ENCODE results near the gene MASP1.

The MASP1 gene

DNA sequence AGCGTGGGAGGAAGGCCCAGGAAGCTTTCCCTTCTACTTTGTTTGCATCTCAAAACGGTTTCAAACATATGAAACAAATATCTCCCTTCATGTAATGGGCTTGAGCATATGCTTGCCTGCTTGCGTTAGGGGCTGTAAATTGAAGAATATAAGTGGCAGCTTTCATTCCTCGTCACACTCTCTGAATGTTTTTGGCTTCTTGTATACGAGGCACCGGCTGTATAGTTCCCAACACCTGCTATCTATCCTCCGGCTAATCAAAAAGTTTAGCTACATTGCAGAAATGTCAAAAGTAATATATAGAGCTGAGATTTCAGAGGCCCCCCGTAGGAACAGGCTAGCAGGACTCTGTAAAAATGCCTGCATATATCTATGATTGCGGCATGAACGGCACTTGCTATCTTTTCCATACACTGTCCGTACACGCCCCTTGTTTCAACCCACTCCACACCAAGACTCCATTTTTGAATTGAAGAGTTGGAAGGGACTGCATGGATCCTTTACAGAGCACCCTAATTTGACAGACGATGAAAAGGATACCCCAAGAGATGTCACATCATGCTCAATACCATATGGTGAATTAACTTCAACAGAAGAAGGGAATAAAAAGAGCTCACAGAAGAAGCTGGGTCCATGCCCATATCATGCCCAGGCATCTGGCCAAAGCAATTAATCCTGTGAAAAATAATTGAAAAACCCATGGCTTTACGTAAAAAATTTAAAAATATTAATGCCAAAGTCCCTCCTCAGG, 2.5 kb downstream of the MASP1 start:
- Histone ChIP-seq H3K36me3 (replicated peaks) (no peaks in the 10 kb centered on the region), H3K4me1 (no peaks in the 10 kb centered on the region), H3K4me3 (no peak overlapping the region), H3K9me3 (no peaks in the 10 kb centered on the region), H3K27me3 (ENCODE audit: low read depth) (no peaks in the 10 kb centered on the region)
- DNase-seq (ENCODE audit: low spot score in 2 of 2) = no peak
- in situ Hi-C loops (cut with MboI; ENCODE audit: low sequenced_read_pairs) = no loop called here

DNA sequence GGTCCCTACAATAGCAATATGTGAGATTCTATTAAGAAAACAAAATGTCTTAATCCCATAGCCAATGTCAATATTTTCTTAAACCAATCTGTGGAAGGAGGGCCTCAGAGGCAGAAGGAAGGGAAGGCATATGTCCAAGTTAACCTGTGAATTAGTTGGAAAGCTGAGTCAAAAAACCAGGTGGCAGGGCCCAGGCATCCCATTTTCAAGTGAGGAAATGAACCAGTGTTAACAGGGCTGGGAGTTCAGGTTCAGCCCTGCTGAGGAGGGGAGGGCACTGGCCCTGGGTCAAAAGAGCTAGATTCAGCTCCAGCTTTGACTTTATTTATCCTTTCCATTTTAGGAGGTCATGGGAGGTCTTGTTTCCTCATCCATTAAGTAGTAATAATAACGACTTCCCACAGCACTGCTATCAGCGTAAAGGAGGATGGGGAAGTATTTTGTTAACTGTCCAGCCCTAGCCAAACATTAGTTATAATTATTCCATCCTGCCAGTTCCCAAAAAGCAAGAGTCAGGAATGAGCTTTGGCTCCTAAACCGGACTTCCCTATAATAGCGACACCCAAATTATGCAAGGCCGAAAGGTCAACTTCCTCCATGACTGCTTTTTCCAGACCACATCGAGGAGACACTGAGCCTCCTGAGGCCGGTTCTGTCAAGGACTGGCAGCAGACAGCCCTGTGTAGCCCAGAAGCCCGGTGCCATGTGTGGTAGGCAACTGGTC, 3.2 kb downstream of the MASP1 start:
- DNase-seq (ENCODE audit: low spot score in 2 of 2) = no peak
- H3K4me1 ChIP-seq = no peaks in the 10 kb centered on the region
- in situ Hi-C loops (cut with MboI; ENCODE audit: low sequenced_read_pairs) = no loop called here

DNA sequence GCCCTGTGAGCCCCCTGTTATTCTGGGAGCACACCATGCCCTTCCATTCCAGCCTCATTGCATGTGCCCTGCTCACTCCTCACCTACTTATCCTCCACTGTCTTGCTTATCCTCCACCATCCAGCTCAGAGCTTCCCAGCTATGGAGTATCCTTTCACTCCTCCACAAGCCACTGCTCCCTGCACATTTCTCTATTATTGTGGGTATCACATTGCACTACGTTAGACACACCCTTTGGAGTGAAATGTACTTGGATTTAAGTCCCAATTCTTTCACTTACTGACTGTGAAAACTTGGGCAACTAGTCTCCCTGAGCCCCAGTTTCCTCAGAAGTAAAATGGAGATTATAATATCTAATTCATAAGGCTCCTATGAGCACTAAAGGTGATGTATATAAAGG, 4.3 kb downstream of the MASP1 start:
- in situ Hi-C loops (cut with MboI; ENCODE audit: low sequenced_read_pairs) = no loop called here
- H3K4me1 ChIP-seq = no peaks in the 10 kb centered on the region
- no peaks in the 10 kb centered on the region for H3K36me3 ChIP-seq (replicated peaks)
- no peaks in the 10 kb centered on the region for H3K27me3 ChIP-seq (ENCODE audit: low read depth)
- H3K4me3 ChIP-seq = no peak overlapping the region
- DNase-seq (ENCODE audit: low spot score in 2 of 2) = no peak
- no peaks in the 10 kb centered on the region for H3K9me3 ChIP-seq

More for the DNA sequence above, 3.2 kb downstream of the MASP1 start:
- Histone ChIP-seq H3K9me3 (no peaks in the 10 kb centered on the region), H3K4me3 (no peak overlapping the region), H3K36me3 (replicated peaks) (no peaks in the 10 kb centered on the region), H3K27me3 (ENCODE audit: low read depth) (no peaks in the 10 kb centered on the region)

DNA sequence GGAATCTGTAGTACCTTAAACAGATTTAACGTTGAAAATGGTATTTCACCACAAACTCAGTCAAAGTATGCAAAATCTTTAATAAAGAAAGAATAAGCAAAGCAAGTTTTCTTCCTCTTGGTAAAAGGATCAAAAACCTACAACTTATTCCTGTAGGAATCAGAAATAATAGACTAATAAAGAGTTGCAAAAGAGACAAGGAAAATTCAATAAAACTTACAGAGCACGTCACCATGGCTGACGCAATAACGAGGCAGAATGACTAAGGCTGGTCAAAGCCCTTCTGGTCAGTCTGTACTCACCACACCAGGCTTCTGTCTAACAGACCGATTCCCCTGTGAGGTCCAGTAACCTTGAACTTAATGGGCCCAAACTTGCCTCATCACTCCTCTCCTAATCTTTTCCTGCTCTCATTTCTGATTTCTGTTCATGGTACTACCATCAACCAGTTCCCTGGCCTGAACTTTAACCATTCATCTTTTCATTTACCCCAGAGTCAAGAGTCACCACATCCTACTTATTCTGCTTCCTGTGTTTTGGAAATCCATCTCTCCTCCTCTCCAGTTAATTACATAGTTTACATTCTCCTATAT, 5.0 kb downstream of the MASP1 start:
- Histone ChIP-seq H3K27me3 (ENCODE audit: low read depth) (no peaks in the 10 kb centered on the region), H3K9me3 (no peaks in the 10 kb centered on the region), H3K36me3 (replicated peaks) (no peaks in the 10 kb centered on the region), H3K4me3 (no peak overlapping the region), H3K4me1 (no peaks in the 10 kb centered on the region)
- in situ Hi-C loops (cut with MboI; ENCODE audit: low sequenced_read_pairs) = no loop called here
- DNase-seq (ENCODE audit: low spot score in 2 of 2) = no peak

DNA sequence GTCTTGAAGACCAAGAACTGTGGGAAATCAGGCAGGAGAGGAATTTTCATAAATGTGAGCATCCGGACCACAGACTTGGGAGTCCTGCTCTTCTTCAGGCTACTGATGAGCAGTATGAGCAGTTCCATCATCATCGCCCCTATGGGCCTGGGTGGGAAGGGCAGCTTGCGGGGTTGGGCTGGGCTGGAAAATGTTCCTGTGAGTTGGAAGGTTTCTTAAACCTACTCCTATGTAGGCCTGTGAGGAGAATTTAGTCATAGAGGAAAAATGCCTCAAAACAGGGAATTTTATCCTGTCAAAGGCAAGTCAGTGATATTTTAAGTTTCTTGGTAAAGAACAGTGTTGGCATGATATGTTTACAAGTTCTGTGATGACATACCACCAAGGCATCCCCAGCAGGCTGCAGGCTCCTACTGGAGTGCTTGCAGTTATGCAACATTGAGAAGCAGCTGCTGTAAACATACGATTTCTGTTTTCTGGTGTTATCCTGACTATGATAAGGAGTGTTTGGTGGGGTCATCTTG, 10.3 kb downstream of the MASP1 start:
- Histone ChIP-seq H3K27me3 (ENCODE audit: low read depth) (no peaks in the 10 kb centered on the region), H3K4me3 (no peak overlapping the region), H3K9me3 (no peaks in the 10 kb centered on the region), H3K36me3 (replicated peaks) (no peaks in the 10 kb centered on the region), H3K4me1 (peaks cover 13% of the 10 kb centered on the region)
- in situ Hi-C loops (cut with MboI; ENCODE audit: low sequenced_read_pairs) = no loop called here
- no peak for DNase-seq (ENCODE audit: low spot score in 2 of 2)

DNA sequence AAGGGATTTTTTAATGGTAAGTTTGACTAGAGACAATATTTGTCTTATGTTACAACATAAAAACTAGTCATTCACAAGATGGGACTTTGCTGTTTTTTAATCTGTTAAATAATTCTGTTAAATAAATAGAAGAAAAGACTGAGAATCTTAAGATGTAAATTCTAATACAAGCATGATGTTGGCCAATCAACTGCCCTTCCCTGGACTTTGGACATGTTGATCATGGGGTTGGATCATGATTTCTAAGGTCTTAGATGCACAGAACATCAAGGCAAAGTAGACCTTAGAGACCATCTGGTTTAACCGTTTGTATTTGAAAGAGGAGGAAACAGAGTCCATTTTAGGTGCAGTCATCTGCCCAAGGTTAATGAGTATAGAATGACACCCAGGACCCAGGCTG, 10.9 kb downstream of the MASP1 start:
- in situ Hi-C loops (cut with MboI; ENCODE audit: low sequenced_read_pairs) = no loop called here
- no peaks in the 10 kb centered on the region for H3K36me3 ChIP-seq (replicated peaks)

DNA sequence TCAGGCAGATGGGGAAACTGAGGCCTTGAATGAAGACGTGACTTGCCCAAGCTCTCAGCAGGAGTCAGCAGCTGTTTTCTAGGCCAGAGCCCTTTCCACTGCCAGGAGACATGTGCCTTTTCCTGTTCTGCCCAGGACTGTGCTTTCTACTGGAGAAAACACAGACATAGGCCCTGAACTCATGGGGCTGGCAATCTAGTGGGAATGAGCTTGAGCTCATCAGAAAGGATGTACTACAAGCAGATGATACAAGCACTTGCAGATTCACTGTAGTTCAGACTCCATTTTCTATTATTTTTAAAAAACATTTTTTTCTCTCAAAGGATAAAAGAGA, 14.4 kb downstream of the MASP1 start:
- no peak for DNase-seq (ENCODE audit: low spot score in 2 of 2)
- no peaks in the 10 kb centered on the region for H3K27me3 ChIP-seq (ENCODE audit: low read depth)
- in situ Hi-C loops (cut with MboI; ENCODE audit: low sequenced_read_pairs) = no loop called here
- peaks cover 24% of the 10 kb centered on the region for H3K4me1 ChIP-seq
- no peaks in the 10 kb centered on the region for H3K9me3 ChIP-seq
- H3K36me3 ChIP-seq (replicated peaks) = no peaks in the 10 kb centered on the region
- H3K4me3 ChIP-seq = no peak overlapping the region

More for the DNA sequence above, 10.9 kb downstream of the MASP1 start:
- no peak for DNase-seq (ENCODE audit: low spot score in 2 of 2)
- Histone ChIP-seq H3K27me3 (ENCODE audit: low read depth) (no peaks in the 10 kb centered on the region), H3K9me3 (no peaks in the 10 kb centered on the region), H3K4me1 (peaks cover 13% of the 10 kb centered on the region), H3K4me3 (no peak overlapping the region)

DNA sequence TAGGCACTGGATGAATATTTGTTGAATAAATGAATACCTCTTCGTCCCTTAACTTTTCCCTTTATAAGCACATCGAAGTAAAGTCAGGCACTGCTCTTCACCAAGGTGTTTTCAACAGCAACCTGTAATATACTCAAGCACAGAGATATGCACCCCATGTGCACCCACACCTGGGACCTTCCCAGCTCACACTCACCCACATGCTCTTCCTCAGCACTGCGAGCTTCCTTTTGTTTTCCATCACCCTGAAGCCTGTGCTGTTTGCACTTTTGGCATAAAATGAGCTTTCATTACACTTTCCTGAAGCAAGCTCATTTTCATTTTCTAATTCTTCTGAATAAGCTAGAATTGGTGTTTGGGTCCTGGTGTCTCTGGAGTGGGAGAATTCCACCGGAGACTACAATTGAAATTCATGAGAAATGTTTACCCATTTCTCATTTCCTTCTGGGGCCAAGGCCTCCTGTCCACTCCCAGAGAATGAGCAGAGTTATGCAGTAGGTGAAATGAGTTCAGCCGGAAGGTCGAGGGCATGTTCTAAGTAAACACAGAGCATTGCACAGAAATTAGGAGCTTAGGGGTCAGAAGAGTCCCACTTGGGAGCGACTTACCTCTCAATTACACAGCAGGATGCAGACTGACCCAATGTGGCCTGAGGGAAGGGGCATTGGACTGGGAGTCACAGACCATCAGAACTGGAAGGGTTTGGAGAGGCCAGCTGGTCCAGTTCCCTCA, 15.0 kb downstream of the MASP1 start:
- in situ Hi-C loops (cut with MboI; ENCODE audit: low sequenced_read_pairs) = no loop called here
- no peaks in the 10 kb centered on the region for H3K36me3 ChIP-seq (replicated peaks)
- no peaks in the 10 kb centered on the region for H3K9me3 ChIP-seq

DNA sequence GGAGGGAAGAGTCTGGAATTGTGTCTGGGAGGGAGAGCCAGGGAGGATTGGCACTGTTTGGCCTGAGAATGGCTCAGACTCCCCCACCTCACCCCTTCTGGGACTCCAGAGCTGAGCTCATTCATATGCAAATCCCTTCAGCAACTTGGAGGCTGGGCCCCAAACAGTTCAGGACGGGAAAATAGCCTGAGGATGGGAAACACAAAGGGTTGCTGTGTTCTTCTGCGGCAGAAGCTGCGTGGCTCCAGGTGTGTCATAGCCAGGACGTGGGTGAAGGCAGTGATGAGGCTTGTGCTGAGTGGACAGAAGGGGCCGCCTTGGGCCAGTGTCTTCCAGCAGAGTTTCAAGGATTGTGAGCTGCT, 16.6 kb downstream of the MASP1 start:
- in situ Hi-C loops (cut with MboI; ENCODE audit: low sequenced_read_pairs) = no loop called here
- H3K36me3 ChIP-seq (replicated peaks) = no peaks in the 10 kb centered on the region
- peaks cover 18% of the 10 kb centered on the region for H3K4me1 ChIP-seq
- no peak overlapping the region for H3K4me3 ChIP-seq
- no peaks in the 10 kb centered on the region for H3K27me3 ChIP-seq (ENCODE audit: low read depth)
- peak; percentile 88 to 94 for DNase-seq (ENCODE audit: low spot score in 2 of 2)
- peaks cover 2% of the 10 kb centered on the region; the same call in 1 of the 2 replicates for H3K9me3 ChIP-seq

More for the DNA sequence above, 15.0 kb downstream of the MASP1 start:
- Histone ChIP-seq H3K4me1 (peaks cover 24% of the 10 kb centered on the region), H3K27me3 (ENCODE audit: low read depth) (no peaks in the 10 kb centered on the region), H3K4me3 (no peak overlapping the region)
- no peak for DNase-seq (ENCODE audit: low spot score in 2 of 2)

DNA sequence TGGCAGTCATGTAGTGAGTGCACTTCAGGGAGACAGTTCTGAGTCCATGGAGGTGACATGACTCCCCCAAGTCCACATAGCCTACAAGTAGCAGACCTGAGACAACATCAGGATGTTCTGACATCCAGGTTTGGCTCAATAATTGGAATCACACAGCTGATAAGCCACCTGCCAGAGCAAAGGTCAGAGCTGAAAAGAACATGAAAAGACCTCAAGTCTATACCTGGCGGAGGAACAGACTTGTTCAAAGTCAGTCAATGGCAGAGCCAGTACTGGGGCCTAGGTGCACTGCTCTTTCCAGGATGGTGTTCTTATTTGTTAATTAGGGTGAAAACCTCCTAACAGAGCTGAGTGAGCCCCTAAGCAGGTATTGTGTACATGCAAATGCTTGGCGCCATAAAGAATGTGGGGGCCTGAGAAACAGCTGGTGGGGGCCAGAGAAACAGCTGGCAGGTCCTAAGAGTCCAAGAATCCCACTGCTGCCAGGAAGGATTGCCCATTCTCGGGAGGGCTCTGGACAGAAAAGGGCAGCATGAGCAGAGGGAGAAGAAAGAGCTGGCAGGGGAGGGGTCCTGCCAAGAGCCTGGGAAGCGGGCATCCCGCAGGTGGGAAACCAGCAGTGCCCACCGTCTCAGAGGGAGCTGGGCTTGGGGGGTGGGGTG, 17.1 kb downstream of the MASP1 start:
- Histone ChIP-seq H3K36me3 (replicated peaks) (no peaks in the 10 kb centered on the region), H3K4me3 (no peak overlapping the region), H3K27me3 (ENCODE audit: low read depth) (no peaks in the 10 kb centered on the region), H3K9me3 (peaks cover 4% of the 10 kb centered on the region), H3K4me1 (peaks cover 15% of the 10 kb centered on the region)
- no peak for DNase-seq (ENCODE audit: low spot score in 2 of 2)
- in situ Hi-C loops (cut with MboI; ENCODE audit: low sequenced_read_pairs) = no loop called here

DNA sequence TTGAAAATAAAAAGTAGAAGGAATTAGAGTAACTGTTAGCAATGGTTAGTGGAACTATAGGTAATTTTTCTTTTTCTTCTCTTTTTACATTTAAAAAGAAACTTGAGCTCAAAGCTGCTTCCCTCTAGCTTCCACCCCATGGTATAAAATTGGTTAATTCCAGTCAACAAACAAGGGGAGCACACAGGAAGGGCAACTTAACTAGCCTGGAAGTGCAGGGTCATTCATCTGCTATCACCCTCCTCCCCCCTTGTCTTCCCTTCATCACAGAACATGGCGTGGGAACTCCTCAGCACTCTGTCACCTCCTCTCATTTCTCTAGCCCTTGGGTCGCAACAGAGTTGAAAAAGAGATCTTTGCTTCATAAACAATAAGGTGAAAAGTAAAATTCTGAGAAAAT, 20.0 kb downstream of the MASP1 start:
- no peak for DNase-seq (ENCODE audit: low spot score in 2 of 2)
- H3K9me3 ChIP-seq = peaks cover 8% of the 10 kb centered on the region
- H3K4me1 ChIP-seq = peaks cover 12% of the 10 kb centered on the region
- no peaks in the 10 kb centered on the region for H3K36me3 ChIP-seq (replicated peaks)
- H3K27me3 ChIP-seq (ENCODE audit: low read depth) = no peaks in the 10 kb centered on the region
- H3K4me3 ChIP-seq = no peak overlapping the region
- in situ Hi-C loops (cut with MboI; ENCODE audit: low sequenced_read_pairs) = no loop called here

DNA sequence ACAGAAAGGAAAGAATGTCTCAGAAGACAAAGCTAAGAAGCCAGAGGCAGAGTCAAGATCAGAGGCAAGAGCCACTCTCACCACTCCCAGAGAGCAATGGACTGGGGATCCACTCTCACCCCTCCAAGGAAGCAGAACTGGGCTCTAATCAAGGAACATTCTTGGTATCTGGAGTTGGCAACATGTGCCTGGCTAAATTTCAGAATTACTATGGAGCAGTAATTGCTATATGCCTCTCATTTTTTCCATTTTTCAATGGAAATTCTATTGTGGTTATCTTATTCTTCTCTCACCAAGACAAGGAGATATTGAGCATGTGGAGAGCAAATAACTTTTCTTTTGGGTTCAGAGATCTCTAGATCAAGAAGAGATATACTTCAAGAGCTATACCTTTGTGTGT, 22.1 kb downstream of the MASP1 start:
- H3K36me3 ChIP-seq (replicated peaks) = no peaks in the 10 kb centered on the region

DNA sequence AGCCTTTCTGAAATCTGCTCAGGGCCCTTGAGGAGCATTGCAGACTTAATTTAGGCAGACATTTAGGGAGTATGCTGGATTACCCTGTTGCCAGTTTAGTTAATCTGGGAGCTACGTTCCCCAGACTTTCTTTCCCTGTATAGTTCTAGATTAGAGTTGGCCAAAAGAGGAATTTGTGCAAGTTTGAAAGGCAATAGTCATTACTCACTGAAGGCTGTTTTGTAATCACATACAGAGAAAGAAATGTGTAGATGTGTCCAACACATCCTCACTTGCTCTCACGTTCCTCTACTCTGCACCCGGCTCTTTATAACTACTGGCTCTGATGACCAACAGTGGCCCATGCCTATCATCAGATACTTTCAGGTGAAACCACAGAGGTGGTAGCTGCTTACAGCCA, 24.2 kb downstream of the MASP1 start:
- Histone ChIP-seq H3K9me3 (peaks cover 8% of the 10 kb centered on the region), H3K27me3 (ENCODE audit: low read depth) (peaks cover 7% of the 10 kb centered on the region), H3K4me1 (no peaks in the 10 kb centered on the region), H3K36me3 (replicated peaks) (no peaks in the 10 kb centered on the region), H3K4me3 (no peak overlapping the region)
- no peak for DNase-seq (ENCODE audit: low spot score in 2 of 2)
- in situ Hi-C loops (cut with MboI; ENCODE audit: low sequenced_read_pairs) = no loop called here

More for the DNA sequence above, 22.1 kb downstream of the MASP1 start:
- H3K4me3 ChIP-seq = no peak overlapping the region
- peaks cover 2% of the 10 kb centered on the region; the same call in 1 of the 2 replicates for H3K27me3 ChIP-seq (ENCODE audit: low read depth)
- DNase-seq (ENCODE audit: low spot score in 2 of 2) = no peak
- peaks cover 8% of the 10 kb centered on the region for H3K9me3 ChIP-seq
- in situ Hi-C loops (cut with MboI; ENCODE audit: low sequenced_read_pairs) = no loop called here
- peaks cover 2% of the 10 kb centered on the region for H3K4me1 ChIP-seq
